Lung (tissue), 12 donors: ENCODE data around the gene GTF2IRD1. TPM values are rescaled to one million over a fixed set of nuclear protein-coding genes. Genes with fewer than 3 reads are reported as not detected.

Source experiments
- ATAC-seq: fragments of 200-7000 bp; cut with Tn5 transposase; one replicate; pipeline ENCODE4 v1.9.1; 2020; ENCODE audit warnings: moderate number of reproducible peaks; ENCODE audit not compliant: insufficient read depth, low FRiP score
- DNase-seq, 3 donors: peaks; one replicate each; pipeline ENCODE4 v3.0.0-alpha.2; 2013 to 2017
- H3K27ac ChIP-seq, 2 donors: one replicate each; pipeline ENCODE4 v1.5.1; 2013; ENCODE audit warnings: mild to moderate bottlenecking in 2 of 2, moderate library complexity in 2 of 2, control low read depth in 1 of 2, inconsistent platforms in 1 of 2, low read depth in 1 of 2, low read length in 1 of 2
- H3K27me3 ChIP-seq, 3 donors: one replicate each; pipeline ENCODE4 v1.5.1; 2013; ENCODE audit warnings: low read length in 2 of 3; ENCODE audit not compliant: control insufficient read depth in 3 of 3, insufficient read depth in 3 of 3
- H3K36me3 ChIP-seq, 4 donors: one replicate each; pipeline ENCODE4 v1.5.1; 2013; ENCODE audit warnings: low read length in 4 of 4, mild to moderate bottlenecking in 1 of 4, moderate library complexity in 1 of 4; ENCODE audit not compliant: control insufficient read depth in 4 of 4, insufficient read depth in 4 of 4
- H3K4me1 ChIP-seq, 5 donors: one replicate each; pipeline ENCODE4 v1.5.1; 2013; ENCODE audit warnings: low read length in 5 of 5, mild to moderate bottlenecking in 2 of 5, moderate library complexity in 1 of 5; ENCODE audit not compliant: control insufficient read depth in 5 of 5, insufficient read depth in 5 of 5
- H3K4me3 ChIP-seq: one replicate; pipeline ENCODE4 v1.5.1; 2013; ENCODE audit warnings: mild to moderate bottlenecking, control low read depth, moderate library complexity
- H3K9ac ChIP-seq, 2 donors: one replicate each; pipeline ENCODE4 v1.5.1; 2013; ENCODE audit warnings: low read length in 2 of 2, control low read depth in 1 of 2; ENCODE audit not compliant: insufficient read depth in 1 of 2
- H3K9me3 ChIP-seq, 4 donors: one replicate each; pipeline ENCODE4 v1.5.1; 2013; ENCODE audit warnings: low read length in 3 of 4, mild to moderate bottlenecking in 1 of 4, moderate library complexity in 1 of 4; ENCODE audit not compliant: control insufficient read depth in 4 of 4, insufficient read depth in 3 of 4
- CTCF ChIP-seq: IDR thresholded peaks from 2 replicates; pipeline ENCODE4 v1.5.1; 2012; ENCODE audit warnings: mild to moderate bottlenecking; ENCODE audit errors: control extremely low read depth, extremely low read depth
- WGBS, 2 donors: extraction: QIAGEN DNeasy Blood & Tissue Kit; methylation state at CpG; one replicate each; pipeline ENCODE4 v1.1.7; 2013; 5-methylcytosine and 5-hydroxymethylcytosine counted together
- polyA plus RNA-seq, 2 donors: library from polyadenylated mRNA; stranded (reverse); fragments of 200-250 nt; gene quantifications; one replicate each; pipeline ENCODE4 v1.2.1, GENCODE V29; 2013
- total RNA-seq, 2 donors: library from RNA; depleted of rRNA in 1 of 2; stranded (reverse); fragments of >200 nt in 1 of 2; gene quantifications; one replicate each; pipeline ENCODE4 v1.2.1, GENCODE V29; 2014 to 2021
- donor health status: control.
- donor health status: control.
- donor health status: Bipolar disorder and iron deficiency.
- donor health status: healthy.
- donor health status: DM: yes; HTN: yes; CAD: no.

GTF2IRD1 gene
- total and polyA plus RNA-seq, 4 donors = 9.3 to 24.1 (median 17.2) TPM

- peaks cover 10 to 40% (median 36%) of the 10 kb centered on the region in 4 donors for H3K36me3 ChIP-seq
- ATAC-seq = no peak
Observed at GRCh38 chr7:74521855-74522254, 68.1 kb downstream of the GTF2IRD1 start.

GRCh38 chr7:74522281-74522905, 68.7 kb downstream of the GTF2IRD1 start:
- WGBS, 2 donors = 100% methylated on average over 1 of the region's 1 CpG
- no peak overlapping the region for H3K27ac ChIP-seq
- no peak overlapping the region for H3K9ac ChIP-seq
- no peak overlapping the region for H3K4me3 ChIP-seq
- peaks cover 0 to 2% (median 1%) of the 10 kb centered on the region in 4 donors for H3K9me3 ChIP-seq
- no peaks in the 10 kb centered on the region for H3K27me3 ChIP-seq
- no peak for TF ChIP-seq CTCF
- ATAC-seq = no peak
- DNase-seq = no peak
- no peaks in the 10 kb centered on the region for H3K4me1 ChIP-seq
- H3K36me3 ChIP-seq = peaks cover 10 to 40% (median 36%) of the 10 kb centered on the region in 4 donors

More at GRCh38 chr7:74521855-74522254, 68.1 kb downstream of the GTF2IRD1 start:
- H3K27ac ChIP-seq = no peak overlapping the region
- no peak for DNase-seq
- no peaks in the 10 kb centered on the region for H3K27me3 ChIP-seq
- no peak overlapping the region for H3K9ac ChIP-seq
- H3K4me1 ChIP-seq = no peaks in the 10 kb centered on the region
- 97 to 98% methylated on average over 10 of the region's 10 CpGs for WGBS, 2 donors
- no peak overlapping the region for H3K4me3 ChIP-seq
- H3K9me3 ChIP-seq = peaks cover 0 to 2% (median 1%) of the 10 kb centered on the region in 4 donors
- no peak for TF ChIP-seq CTCF

GRCh38 chr7:74523015-74523414, 69.3 kb downstream of the GTF2IRD1 start:
- 96 to 99% methylated on average over 4 of the region's 4 CpGs for WGBS, 2 donors
- ATAC-seq = no peak
- no peaks in the 10 kb centered on the region for H3K27me3 ChIP-seq
- TF ChIP-seq CTCF = no peak
- H3K36me3 ChIP-seq = peaks cover 10 to 37% (median 36%) of the 10 kb centered on the region in 4 donors
- no peak overlapping the region for H3K4me3 ChIP-seq
- no peak overlapping the region for H3K27ac ChIP-seq
- H3K9ac ChIP-seq = no peak overlapping the region
- peaks cover 0 to 2% (median 1%) of the 10 kb centered on the region in 4 donors for H3K9me3 ChIP-seq
- H3K4me1 ChIP-seq = no peaks in the 10 kb centered on the region
- no peak for DNase-seq
